KOPT-K1 (cell line): ENCODE measurements around the gene PISD.

Source experiments
- H3K27ac ChIP-seq: fragments of 200-600 bp; sonication (generic); 2 replicates; pipeline ENCODE4 v1.5.1; 2016; ENCODE audit warnings: antibody characterized with exemption, mild to moderate bottlenecking, low read depth, low read length; ENCODE audit not compliant: poor library complexity, severe bottlenecking
- H3K36me3 ChIP-seq: fragments of 200-600 bp; sonication (generic); 2 replicates; pipeline ENCODE4 v1.5.1; 2017; ENCODE audit warnings: antibody characterized with exemption, mild to moderate bottlenecking, low read length, moderate library complexity; ENCODE audit not compliant: insufficient read depth
- H3K9me3 ChIP-seq: fragments of 200-600 bp; sonication (generic); 2 replicates; pipeline ENCODE4 v1.5.1; 2017; ENCODE audit warnings: antibody characterized with exemption, low read length, mild to moderate bottlenecking; ENCODE audit not compliant: insufficient read depth, poor library complexity, severe bottlenecking

PISD gene

GRCh38 chr22:31586137-31586920 is 75.7 kb downstream of the PISD start:
- Histone ChIP-seq H3K9me3 (no peaks in the 10 kb centered on the region), H3K36me3 (peaks cover 68% of the 10 kb centered on the region), H3K27ac (no peak overlapping the region)

- Histone ChIP-seq H3K9me3 (no peaks in the 10 kb centered on the region), H3K36me3 (peaks cover 78% of the 10 kb centered on the region), H3K27ac (no peak overlapping the region)
These were observed 76.7 kb downstream of the PISD start for GRCh38 chr22:31585161-31585859.

DNA sequence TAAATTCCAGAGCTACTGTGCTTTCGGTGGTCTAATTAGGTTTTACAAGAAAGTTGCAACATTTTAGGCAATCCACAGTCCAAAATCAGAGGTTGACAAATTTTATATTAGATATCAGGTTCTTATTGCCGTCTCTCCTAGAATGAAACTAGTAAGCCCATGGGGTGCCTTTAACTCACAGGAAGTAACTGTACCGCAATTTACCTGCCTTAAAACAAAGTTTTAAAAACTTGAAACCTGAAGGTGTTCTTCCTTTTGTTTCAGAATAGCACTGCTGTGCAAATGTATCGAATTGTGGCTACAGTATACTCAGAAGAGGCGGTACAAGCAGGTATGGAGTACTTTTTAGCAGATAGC is 77.2 kb downstream of the PISD start:
- Histone ChIP-seq H3K27ac (no peak overlapping the region), H3K9me3 (no peaks in the 10 kb centered on the region)

GRCh38 chr22:31583861-31584485 is 78.0 kb downstream of the PISD start:
- Histone ChIP-seq H3K36me3 (peaks cover 82% of the 10 kb centered on the region), H3K27ac (no peak overlapping the region), H3K9me3 (no peaks in the 10 kb centered on the region)

More for the DNA sequence above, 77.2 kb downstream of the PISD start:
- H3K36me3 ChIP-seq, result peaks cover 84% of the 10 kb centered on the region

- Histone ChIP-seq H3K27ac (no peak overlapping the region), H3K36me3 (peaks cover 81% of the 10 kb centered on the region), H3K9me3 (no peaks in the 10 kb centered on the region)
These were observed 82.2 kb downstream of the PISD start for GRCh38 chr22:31579835-31580242.

- Histone ChIP-seq H3K9me3 (no peaks in the 10 kb centered on the region), H3K36me3 (peaks cover 80% of the 10 kb centered on the region), H3K27ac (no peak overlapping the region)
These were observed 83.8 kb downstream of the PISD start for GRCh38 chr22:31578171-31578570.

GRCh38 chr22:31577711-31578110 is 84.3 kb downstream of the PISD start:
- Histone ChIP-seq H3K9me3 (no peaks in the 10 kb centered on the region), H3K27ac (no peak overlapping the region), H3K36me3 (peaks cover 83% of the 10 kb centered on the region)

DNA sequence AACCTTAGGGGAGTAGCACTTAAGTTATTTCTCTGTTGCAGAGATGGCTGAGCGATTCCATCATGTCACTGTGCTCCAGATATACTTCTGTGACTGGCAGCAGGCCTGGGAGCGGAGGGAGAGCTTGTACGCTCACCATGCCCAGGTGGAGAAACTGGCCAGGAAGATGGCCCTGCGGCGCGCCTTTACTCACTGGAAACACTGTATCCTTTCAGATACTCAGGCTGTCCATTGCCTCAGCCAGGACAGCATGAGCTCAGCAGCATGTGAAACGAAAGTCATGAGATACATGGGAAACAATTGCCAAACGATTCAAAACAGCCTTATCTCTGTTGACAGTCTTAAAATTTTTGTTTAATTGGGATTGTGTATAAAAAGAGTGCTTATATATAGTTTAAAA is 86.8 kb downstream of the PISD start:
- peaks cover 94% of the 10 kb centered on the region for H3K36me3 ChIP-seq
- no peak overlapping the region for H3K27ac ChIP-seq
- H3K9me3 ChIP-seq, result no peaks in the 10 kb centered on the region

DNA sequence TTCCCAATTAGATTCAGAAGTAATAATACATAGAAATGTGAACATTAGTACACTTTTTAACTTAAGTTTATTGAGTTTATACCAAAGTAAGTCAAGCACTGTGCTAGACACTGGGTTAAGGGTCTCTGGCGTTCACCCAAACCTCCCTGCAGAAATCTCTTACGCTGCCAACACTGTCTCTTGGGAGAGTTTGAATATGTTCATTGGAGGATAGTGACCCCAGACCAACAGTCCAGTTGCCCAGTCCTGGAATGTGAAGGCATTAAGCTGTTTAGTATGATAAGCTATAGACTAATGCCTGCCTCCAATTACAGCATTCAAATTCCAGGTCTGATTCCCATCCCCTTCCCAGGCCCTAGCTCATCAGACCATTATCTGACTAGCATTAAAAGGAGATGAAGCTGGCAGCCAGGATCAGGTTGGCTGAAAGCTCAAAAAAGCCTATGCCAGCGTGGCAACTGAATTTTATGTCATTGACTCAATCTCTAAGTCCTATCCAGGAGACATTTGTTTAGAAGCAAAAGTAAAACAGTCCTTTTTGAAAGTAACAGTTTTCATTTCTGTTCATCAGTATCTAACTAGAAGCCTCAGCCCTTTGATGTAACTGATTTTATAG is 87.9 kb downstream of the PISD start:
- Histone ChIP-seq H3K27ac (no peak overlapping the region), H3K36me3 (peaks cover 93% of the 10 kb centered on the region), H3K9me3 (no peaks in the 10 kb centered on the region)

DNA sequence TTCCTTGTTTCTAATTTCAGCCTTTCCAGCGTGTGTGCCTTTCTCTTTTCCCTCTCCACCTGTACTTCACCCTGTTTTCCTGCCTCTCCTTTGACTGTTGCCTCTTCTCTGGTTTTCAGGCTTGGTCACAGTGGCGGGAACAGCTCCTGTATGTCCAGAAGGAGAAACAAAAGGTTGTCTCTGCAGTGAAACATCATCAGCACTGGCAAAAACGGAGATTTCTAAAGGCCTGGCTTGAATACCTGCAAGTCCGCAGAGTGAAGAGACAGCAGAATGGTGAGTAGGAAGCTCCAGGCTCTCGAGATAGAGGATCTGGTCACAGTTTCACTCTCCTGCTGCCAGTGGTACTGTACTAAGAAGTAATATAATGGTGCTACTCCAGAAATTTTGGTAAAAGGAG is 89.1 kb downstream of the PISD start:
- no peak overlapping the region for H3K27ac ChIP-seq
- H3K9me3 ChIP-seq, result no peaks in the 10 kb centered on the region
- H3K36me3 ChIP-seq, result peaks cover 92% of the 10 kb centered on the region

GRCh38 chr22:31569126-31569525 is 92.9 kb downstream of the PISD start:
- Histone ChIP-seq H3K9me3 (no peaks in the 10 kb centered on the region), H3K27ac (no peak overlapping the region), H3K36me3 (peaks cover 91% of the 10 kb centered on the region)
